Mucosa of stomach (tissue), 1 donor: ENCODE results near the gene ADARB1.

ENCODE experiments used
- H3K27me3 ChIP-seq: one replicate; pipeline ENCODE4 v1.7.0; 2013; ENCODE audit warnings: mild to moderate bottlenecking, low read length; ENCODE audit not compliant: control insufficient read depth, insufficient read depth
- H3K36me3 ChIP-seq: one replicate; pipeline ENCODE4 v1.7.0; 2013; ENCODE audit warnings: low read length; ENCODE audit not compliant: control insufficient read depth, insufficient read depth
- H3K4me1 ChIP-seq: one replicate; pipeline ENCODE4 v1.7.0; 2013; ENCODE audit warnings: mild to moderate bottlenecking, low read length; ENCODE audit not compliant: control insufficient read depth, insufficient read depth
- H3K4me3 ChIP-seq: one replicate; pipeline ENCODE4 v1.7.0; 2013; ENCODE audit warnings: low read length
- H3K9ac ChIP-seq: one replicate; pipeline ENCODE4 v1.7.0; 2013; ENCODE audit warnings: mild to moderate bottlenecking, low read length, moderate library complexity
- H3K9me3 ChIP-seq: one replicate; pipeline ENCODE4 v1.7.0; 2013; ENCODE audit warnings: mild to moderate bottlenecking, low read length, moderate library complexity; ENCODE audit not compliant: control insufficient read depth
- donor health status: Pancreatic carcinoma.

The ADARB1 gene

DNA sequence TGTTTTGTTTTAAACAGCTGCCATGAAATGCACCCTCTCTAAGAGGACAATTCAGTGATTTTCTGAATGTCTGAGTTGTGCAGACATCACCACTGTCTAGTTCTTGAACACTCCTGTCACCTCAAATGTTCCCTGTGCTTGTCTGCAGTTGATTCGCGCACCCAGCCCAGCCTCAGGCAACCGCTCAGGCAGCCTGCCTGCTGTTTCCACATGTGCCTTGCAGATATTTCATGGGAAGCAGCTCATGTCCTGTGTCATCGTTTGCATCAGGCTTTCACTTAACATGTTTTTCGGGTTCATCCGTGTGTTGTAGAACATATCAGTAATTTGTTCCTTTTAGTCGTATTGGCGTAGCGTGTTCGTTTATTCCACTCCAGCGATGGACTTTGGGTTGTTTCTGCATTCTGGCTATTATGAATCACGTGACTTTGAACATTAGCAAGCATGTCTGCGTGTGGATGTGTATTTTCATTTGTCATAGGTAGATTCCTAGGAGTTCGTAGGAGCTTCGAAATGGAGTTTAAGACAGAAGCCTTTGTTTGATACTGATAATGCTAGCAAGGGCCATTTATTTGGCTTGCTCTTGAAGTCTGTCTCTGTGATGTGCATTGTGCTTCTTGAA is 12.1 kb downstream of the ADARB1 start:
- no peak overlapping the region for H3K4me3 ChIP-seq
- H3K4me1 ChIP-seq: no peaks in the 10 kb centered on the region
- H3K9me3 ChIP-seq: no peaks in the 10 kb centered on the region
- no peak overlapping the region for H3K9ac ChIP-seq
- H3K27me3 ChIP-seq: no peaks in the 10 kb centered on the region
- no peaks in the 10 kb centered on the region for H3K36me3 ChIP-seq

- H3K36me3 ChIP-seq: no peaks in the 10 kb centered on the region
- no peak overlapping the region for H3K9ac ChIP-seq
- no peaks in the 10 kb centered on the region for H3K27me3 ChIP-seq
- H3K4me3 ChIP-seq: no peak overlapping the region
- H3K9me3 ChIP-seq: no peaks in the 10 kb centered on the region
- no peaks in the 10 kb centered on the region for H3K4me1 ChIP-seq
Measured at GRCh38 chr21:45087022-45087823, 12.8 kb downstream of the ADARB1 start.

DNA sequence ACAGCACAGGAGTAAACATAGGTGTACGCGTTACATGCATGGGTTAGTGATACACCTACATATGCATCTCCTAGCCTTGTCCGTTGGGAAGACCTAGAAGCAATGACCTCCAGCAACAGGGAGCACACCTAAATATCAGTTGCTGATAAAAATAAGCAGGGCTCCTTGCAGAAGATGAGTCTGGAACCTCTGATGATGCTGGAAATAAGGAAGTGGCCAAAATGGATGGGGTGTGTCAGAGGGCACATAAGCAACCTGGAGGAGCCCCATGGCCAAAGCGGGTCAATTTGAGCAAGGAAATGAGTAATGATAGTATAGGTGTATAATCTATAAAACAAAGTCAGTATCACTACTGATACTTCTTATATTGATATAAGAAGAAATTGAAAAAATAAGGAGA is 13.7 kb downstream of the ADARB1 start:
- Histone ChIP-seq H3K4me1 (peaks cover 5% of the 10 kb centered on the region), H3K9ac (no peak overlapping the region), H3K4me3 (no peak overlapping the region), H3K9me3 (no peaks in the 10 kb centered on the region), H3K36me3 (no peaks in the 10 kb centered on the region), H3K27me3 (no peaks in the 10 kb centered on the region)

DNA sequence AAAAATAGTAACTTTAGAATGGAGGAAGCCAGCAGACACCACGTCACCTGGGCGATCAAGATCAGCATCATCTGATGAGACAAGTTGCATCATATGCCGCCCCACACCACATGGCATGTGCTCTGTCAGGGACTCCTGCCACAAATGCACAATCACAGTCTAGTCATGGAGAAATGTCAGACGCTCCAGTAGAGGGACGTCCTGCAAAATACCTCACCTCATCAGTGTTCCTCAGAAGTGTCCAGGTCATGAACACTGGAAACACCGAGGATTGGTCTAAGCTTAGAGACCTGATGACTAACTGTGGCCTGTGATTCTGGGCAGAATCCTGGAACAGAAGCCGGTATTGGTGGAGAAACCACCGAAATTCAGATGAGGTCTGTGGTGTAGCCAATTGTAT is 14.3 kb downstream of the ADARB1 start:
- Histone ChIP-seq H3K36me3 (no peaks in the 10 kb centered on the region), H3K9ac (no peak overlapping the region), H3K27me3 (no peaks in the 10 kb centered on the region), H3K9me3 (no peaks in the 10 kb centered on the region), H3K4me1 (peaks cover 9% of the 10 kb centered on the region), H3K4me3 (no peak overlapping the region)

GRCh38 chr21:45089964-45090363 is 15.6 kb downstream of the ADARB1 start:
- Histone ChIP-seq H3K9ac (no peak overlapping the region), H3K27me3 (no peaks in the 10 kb centered on the region), H3K9me3 (no peaks in the 10 kb centered on the region), H3K36me3 (no peaks in the 10 kb centered on the region), H3K4me3 (no peak overlapping the region), H3K4me1 (peaks cover 9% of the 10 kb centered on the region)

GRCh38 chr21:45090966-45091365 is 16.6 kb downstream of the ADARB1 start:
- peaks cover 14% of the 10 kb centered on the region for H3K4me1 ChIP-seq

GRCh38 chr21:45091550-45092322 is 17.4 kb downstream of the ADARB1 start:
- H3K36me3 ChIP-seq: no peaks in the 10 kb centered on the region
- H3K4me1 ChIP-seq: peaks cover 14% of the 10 kb centered on the region
- H3K9me3 ChIP-seq: no peaks in the 10 kb centered on the region
- no peak overlapping the region for H3K4me3 ChIP-seq
- H3K27me3 ChIP-seq: no peaks in the 10 kb centered on the region
- no peak overlapping the region for H3K9ac ChIP-seq

More at GRCh38 chr21:45090966-45091365, 16.6 kb downstream of the ADARB1 start:
- Histone ChIP-seq H3K4me3 (no peak overlapping the region), H3K27me3 (no peaks in the 10 kb centered on the region), H3K9ac (no peak overlapping the region), H3K9me3 (no peaks in the 10 kb centered on the region), H3K36me3 (no peaks in the 10 kb centered on the region)

DNA sequence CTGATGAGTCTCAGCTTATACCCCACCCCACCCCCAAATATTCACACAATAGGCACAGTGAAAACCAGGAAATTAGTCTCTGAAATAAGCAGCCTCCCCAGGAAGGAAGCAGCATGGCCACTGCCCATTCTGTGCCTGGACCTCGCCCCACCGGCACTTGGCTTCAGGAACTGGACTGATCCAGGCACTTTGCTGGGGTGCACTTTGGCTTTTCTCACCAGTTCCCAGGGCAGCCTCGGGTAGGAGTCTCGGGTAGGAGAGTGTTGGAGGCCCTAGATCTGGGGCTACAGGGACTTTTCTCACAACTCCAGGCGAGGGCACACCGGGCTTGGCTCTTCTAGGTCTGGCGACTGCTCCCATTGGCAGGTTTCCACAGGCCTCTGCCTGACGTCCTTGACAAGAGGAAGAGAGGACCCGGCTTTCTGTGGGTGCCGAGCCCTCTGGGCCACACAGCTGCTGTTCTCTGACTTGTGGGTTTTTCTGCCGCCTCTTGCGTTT is 18.7 kb downstream of the ADARB1 start:
- H3K9ac ChIP-seq: no peak overlapping the region
- peaks cover 14% of the 10 kb centered on the region for H3K4me1 ChIP-seq
- H3K4me3 ChIP-seq: no peak overlapping the region
- H3K27me3 ChIP-seq: no peaks in the 10 kb centered on the region
- no peaks in the 10 kb centered on the region for H3K36me3 ChIP-seq
- no peaks in the 10 kb centered on the region for H3K9me3 ChIP-seq

GRCh38 chr21:45094412-45094811 is 20.0 kb downstream of the ADARB1 start:
- Histone ChIP-seq H3K4me3 (no peak overlapping the region), H3K9ac (no peak overlapping the region), H3K27me3 (no peaks in the 10 kb centered on the region), H3K9me3 (no peaks in the 10 kb centered on the region), H3K36me3 (no peaks in the 10 kb centered on the region), H3K4me1 (peaks cover 14% of the 10 kb centered on the region)

DNA sequence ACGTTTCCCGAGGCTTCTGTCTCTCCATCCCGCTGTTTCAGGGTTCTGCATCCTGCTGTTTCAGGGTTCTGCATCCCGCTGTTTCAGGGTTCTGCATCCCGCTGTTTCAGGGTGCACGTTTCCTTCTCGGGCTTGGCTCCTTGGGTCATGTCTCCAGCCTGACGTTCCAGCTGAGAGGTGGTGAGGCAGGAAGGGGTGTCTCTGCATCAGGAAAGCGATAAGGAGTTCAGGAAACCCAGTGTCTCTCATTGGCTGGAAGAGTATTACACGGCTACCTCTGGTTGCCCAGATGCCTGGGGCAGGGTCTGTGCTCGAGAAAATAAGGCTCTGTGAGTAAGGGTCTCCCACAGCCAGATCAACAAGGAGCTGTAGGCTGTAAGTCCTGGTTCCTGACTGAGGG is 21.1 kb downstream of the ADARB1 start:
- Histone ChIP-seq H3K4me1 (peaks cover 14% of the 10 kb centered on the region), H3K36me3 (no peaks in the 10 kb centered on the region), H3K4me3 (no peak overlapping the region), H3K9ac (no peak overlapping the region), H3K9me3 (no peaks in the 10 kb centered on the region), H3K27me3 (no peaks in the 10 kb centered on the region)

GRCh38 chr21:45096217-45096616 is 21.8 kb downstream of the ADARB1 start:
- no peak overlapping the region for H3K9ac ChIP-seq
- peaks cover 14% of the 10 kb centered on the region for H3K4me1 ChIP-seq
- H3K36me3 ChIP-seq: no peaks in the 10 kb centered on the region
- H3K4me3 ChIP-seq: no peak overlapping the region
- H3K27me3 ChIP-seq: no peaks in the 10 kb centered on the region
- H3K9me3 ChIP-seq: no peaks in the 10 kb centered on the region

DNA sequence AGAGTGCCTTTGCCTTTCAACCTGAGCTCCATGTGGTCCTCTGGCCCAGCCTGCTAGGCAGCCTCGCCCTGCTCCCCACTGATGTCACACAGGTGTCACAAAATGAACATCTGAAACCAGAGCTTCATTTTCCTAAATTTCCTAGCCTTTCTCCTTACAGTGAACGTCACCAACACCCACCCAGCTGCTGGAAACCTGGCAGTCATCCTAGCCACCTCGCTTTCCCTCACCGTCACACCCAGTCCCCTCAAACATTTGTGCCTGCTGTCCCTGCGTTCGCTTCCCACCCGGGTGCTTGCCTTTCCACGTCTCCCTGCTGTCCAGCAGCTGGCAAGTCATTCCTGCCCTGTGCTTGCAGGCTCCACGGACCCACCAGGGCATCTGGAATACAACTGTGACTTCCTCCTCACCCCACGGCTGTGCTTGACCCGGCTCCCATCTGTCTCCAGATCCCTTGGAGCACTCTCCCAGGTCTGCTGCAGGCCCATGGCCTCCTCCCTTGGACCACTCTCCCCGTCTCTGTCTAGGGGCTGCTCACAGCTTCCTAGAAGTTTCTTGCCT is 23.5 kb downstream of the ADARB1 start:
- H3K4me1 ChIP-seq: peaks cover 23% of the 10 kb centered on the region
- H3K27me3 ChIP-seq: no peaks in the 10 kb centered on the region
- no peak overlapping the region for H3K9ac ChIP-seq
- H3K9me3 ChIP-seq: no peaks in the 10 kb centered on the region
- no peaks in the 10 kb centered on the region for H3K36me3 ChIP-seq
- no peak overlapping the region for H3K4me3 ChIP-seq
